ENCODE measurements around the gene ACSS1.

The ACSS1 gene

DNA sequence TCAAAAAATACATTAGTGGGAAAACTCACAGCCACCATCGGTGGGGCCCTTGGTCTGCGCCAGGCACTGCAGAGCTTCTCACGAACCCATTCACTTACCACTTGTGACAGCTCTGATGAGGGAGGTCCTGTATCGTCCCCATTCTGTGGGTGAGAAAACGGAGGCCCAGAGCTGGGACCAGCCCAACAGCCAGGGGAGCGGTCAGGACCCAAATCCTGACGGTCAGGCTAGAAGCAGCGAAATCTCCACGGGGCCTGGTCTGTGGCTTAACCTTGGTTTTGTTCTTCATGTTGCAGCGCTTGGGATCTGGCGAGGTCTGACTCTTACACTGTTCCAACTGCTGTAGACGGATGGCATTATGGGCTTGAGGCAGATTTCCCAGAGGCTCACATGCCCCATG lies 31.7 kb upstream of the ACSS1 start:
- DNase-seq (ENCODE audit: low read depth): no peak
- TF ChIP-seq, protein P1, sequence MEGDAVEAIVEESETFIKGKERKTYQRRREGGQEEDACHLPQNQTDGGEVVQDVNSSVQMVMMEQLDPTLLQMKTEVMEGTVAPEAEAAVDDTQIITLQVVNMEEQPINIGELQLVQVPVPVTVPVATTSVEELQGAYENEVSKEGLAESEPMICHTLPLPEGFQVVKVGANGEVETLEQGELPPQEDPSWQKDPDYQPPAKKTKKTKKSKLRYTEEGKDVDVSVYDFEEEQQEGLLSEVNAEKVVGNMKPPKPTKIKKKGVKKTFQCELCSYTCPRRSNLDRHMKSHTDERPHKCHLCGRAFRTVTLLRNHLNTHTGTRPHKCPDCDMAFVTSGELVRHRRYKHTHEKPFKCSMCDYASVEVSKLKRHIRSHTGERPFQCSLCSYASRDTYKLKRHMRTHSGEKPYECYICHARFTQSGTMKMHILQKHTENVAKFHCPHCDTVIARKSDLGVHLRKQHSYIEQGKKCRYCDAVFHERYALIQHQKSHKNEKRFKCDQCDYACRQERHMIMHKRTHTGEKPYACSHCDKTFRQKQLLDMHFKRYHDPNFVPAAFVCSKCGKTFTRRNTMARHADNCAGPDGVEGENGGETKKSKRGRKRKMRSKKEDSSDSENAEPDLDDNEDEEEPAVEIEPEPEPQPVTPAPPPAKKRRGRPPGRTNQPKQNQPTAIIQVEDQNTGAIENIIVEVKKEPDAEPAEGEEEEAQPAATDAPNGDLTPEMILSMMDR (IDR thresholded peaks at IDR 0.05; ENCODE audit: control insufficient read depth, insufficient read depth, low read depth, low read length, missing control alignments): no peak
- H3K4me3 ChIP-seq (ENCODE audit: control insufficient read depth, low read depth, low read length): no peak overlapping the region

DNA sequence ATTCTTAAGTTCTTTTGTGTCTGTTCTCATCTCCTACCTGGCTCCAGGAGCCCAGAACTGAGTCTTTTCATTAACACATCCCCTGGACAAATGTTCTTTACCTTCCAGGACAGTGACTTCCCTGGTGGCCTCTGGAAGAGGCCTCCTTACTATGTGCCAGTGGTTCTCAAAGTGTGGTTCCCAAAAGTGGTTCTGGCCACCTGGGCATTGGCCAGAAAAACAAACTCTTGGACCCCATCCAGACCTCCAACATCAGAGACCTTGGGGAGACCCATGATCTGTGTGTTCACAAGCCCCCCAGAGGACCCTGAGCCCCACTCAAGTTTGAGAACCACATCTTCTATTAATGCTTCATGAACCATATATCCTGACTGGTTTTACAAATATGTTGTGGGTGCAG lies 31.2 kb upstream of the ACSS1 start:
- TF ChIP-seq, protein P1 (IDR thresholded peaks at IDR 0.05; ENCODE audit: control insufficient read depth, insufficient read depth, low read depth, low read length, missing control alignments): no peak
- H3K4me3 ChIP-seq (ENCODE audit: control insufficient read depth, low read depth, low read length): no peak overlapping the region
- DNase-seq (ENCODE audit: low read depth): no peak

DNA sequence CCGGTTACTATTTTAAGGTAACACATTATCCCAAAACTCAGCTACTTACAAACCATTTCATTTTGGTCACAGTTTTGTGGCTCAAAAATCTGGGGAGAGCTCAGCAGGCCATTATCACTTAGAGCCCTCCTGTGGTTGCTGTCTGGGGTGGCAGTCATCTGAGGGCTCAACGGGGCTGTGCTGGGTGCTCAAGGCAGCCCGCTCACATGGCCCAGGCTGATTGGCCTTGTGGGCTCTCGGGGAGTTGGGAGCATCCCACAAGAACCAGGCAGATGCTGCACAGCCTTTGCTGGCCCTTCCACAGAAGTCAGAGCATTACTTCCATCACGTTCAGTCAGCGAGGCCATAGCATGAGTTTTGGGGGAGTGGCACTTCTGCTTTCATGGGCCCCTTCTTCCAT lies 30.3 kb upstream of the ACSS1 start:
- no peak for DNase-seq (ENCODE audit: low read depth)
- TF ChIP-seq, protein P1 (IDR thresholded peaks at IDR 0.05; ENCODE audit: control insufficient read depth, insufficient read depth, low read depth, low read length, missing control alignments): no peak
- no peak overlapping the region for H3K4me3 ChIP-seq (ENCODE audit: control insufficient read depth, low read depth, low read length)

DNA sequence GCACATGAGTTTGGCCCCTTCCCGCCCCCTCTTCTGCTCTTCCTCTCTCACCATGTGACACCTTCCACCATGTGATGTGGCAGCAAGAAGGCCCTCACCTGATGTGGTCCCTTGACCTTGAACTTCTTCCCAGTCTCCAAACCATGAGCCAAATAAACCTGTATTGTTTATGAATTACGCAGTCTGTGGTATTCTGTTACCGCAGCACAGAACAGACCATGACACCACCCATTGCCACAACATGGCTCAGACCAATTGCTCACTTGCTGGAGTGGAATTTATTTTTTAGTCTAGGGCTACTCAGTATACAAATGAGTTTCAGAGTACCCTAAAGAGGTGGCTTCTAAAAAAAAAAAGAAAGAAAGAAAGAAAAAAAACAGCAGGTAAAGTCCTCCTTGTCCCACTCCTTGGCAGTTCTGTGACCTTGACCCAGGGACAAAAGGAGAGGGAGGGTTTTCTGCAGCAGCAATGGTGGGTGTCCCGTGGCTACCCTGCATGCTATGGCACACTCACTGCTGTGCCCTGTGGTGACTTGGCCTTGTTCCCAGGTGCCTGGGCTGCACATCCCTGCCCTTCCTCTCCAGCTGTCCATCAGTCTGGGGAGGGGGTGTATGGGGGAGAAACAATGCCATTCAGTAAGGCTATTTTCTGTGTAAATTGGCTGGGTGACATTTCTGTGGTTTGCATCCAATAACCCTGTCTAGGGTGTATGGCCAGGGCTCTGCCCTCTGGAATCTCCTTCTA lies 29.4 kb upstream of the ACSS1 start:
- H3K4me3 ChIP-seq (ENCODE audit: control insufficient read depth, low read depth, low read length): no peak overlapping the region
- TF ChIP-seq, protein P1 (IDR thresholded peaks at IDR 0.05; ENCODE audit: control insufficient read depth, insufficient read depth, low read depth, low read length, missing control alignments): no peak
- DNase-seq (ENCODE audit: low read depth): no peak

DNA sequence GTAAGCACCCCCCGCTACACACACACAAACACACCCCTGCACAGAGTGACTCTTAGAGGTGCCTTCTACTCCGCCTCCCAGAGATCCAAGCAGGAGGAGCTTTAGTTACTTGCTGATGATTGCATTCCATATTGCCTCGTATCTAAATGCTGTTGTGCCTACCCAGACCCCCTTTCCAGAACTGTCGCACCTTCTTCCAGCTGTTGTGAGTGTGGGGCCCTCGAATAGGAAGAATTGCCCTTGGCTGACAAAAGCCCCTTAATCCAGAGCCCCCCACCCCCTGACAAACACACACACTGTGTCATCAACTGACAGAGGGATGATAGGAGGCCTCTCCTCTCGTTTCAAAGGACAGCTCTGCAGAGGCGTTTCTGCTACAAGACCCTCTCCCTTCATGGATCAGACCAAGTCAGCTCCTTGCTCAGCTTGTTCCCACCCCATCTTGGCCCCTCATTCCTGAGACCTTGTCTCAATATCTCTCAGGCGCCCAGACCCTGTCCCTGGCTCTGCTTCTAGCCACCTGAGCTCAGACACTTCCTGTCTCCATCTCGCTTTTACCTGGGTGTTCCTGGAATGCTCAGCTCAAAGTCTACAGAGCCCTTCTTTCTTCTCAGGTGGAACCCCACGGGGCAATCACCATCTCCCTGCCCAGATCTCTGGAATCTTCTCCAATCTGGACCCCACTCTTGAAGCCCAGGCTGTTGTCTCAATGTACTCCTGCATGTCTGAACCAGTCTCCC lies 28.0 kb upstream of the ACSS1 start:
- H3K4me3 ChIP-seq (ENCODE audit: control insufficient read depth, low read depth, low read length): no peak overlapping the region
- no peak for DNase-seq (ENCODE audit: low read depth)
- TF ChIP-seq, protein P1 (IDR thresholded peaks at IDR 0.05; ENCODE audit: control insufficient read depth, insufficient read depth, low read depth, low read length, missing control alignments): no peak

DNA sequence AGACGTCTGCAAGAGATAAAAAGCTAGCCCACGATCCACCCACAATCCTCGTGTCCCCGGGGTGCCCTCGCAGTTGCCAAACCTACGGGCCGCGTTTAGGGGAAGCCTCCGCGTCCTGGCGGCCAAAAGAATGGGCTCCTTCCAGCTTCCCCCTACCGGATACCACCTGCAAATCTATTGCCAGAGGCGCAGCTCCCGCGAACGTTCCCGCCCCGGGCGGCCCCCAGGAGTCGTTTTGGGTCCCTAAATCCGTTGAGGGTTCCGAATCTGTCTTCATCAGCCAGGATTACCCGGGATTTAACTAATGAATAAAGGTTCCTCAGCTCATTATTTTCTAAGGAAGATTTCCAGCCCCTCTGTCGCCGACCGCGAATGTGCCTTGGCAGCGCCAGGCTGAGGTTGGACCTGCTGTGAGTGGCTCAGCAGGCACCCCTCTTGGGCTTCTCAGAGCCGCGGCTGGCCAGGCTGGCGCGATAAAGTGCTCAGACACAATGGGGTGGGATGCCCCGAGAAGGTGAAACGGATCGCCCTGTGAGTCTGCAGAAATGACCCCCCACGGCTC lies 26.8 kb upstream of the ACSS1 start:
- DNase-seq (ENCODE audit: low read depth): no peak
- no peak overlapping the region for H3K4me3 ChIP-seq (ENCODE audit: control insufficient read depth, low read depth, low read length)
- TF ChIP-seq, protein P1 (IDR thresholded peaks at IDR 0.05; ENCODE audit: control insufficient read depth, insufficient read depth, low read depth, low read length, missing control alignments): no peak

All from AG09309 (cell line).